HEK293 (cell line): ENCODE data around the gene RBM45.

Source experiments
- CTCF ChIA-PET: fragments of 350-600 bp; formaldehyde crosslinking; extraction: SDS; loops from one replicate; lab custom pipeline; 2021; ENCODE audit warnings: antibody characterized with exemption; lab: Yijun Ruan, JAX
- POLR2A ChIA-PET: fragments of 300-600 bp; formaldehyde crosslinking; extraction: SDS; loops from one replicate; lab custom pipeline; 2020; ENCODE audit warnings: antibody characterized with exemption, inconsistent platforms; lab: Yijun Ruan, JAX
- H3K27ac ChIP-seq: fragments of 200-500 bp; sonication (Bioruptor generic); 2 replicates; pipeline ENCODE4 v1.5.1; 2014; ENCODE audit warnings: low read depth, low read length, control low read depth, inconsistent platforms; ENCODE audit errors: extremely low read depth
- H3K36me3 ChIP-seq, 2 experiments: fragments of 200-500 bp in 1 of 2; sonication (Bioruptor generic) in 1 of 2; 1 replicate in 1 of 2; 2 replicates in 1 of 2; pipeline ENCODE4 v1.5.1; 2014 to 2017; ENCODE audit warnings: inconsistent platforms in 2 of 2, low read length in 2 of 2; ENCODE audit not compliant: control insufficient read depth in 2 of 2, insufficient read depth in 1 of 2
- H3K4me1 ChIP-seq: fragments of 200-500 bp; sonication (Bioruptor generic); 2 replicates; pipeline ENCODE4 v1.5.1; 2014; ENCODE audit warnings: mild to moderate bottlenecking, low read length, inconsistent platforms; ENCODE audit not compliant: control insufficient read depth, insufficient read depth
- H3K4me3 ChIP-seq: 2 replicates; pipeline ENCODE4 v1.5.1; 2011; ENCODE audit warnings: low read depth, mild to moderate bottlenecking, control low read depth, low read length, moderate library complexity
- H3K9me3 ChIP-seq: fragments of 200-500 bp; sonication (Bioruptor generic); 2 replicates; pipeline ENCODE4 v1.5.1; 2014; ENCODE audit warnings: low read depth, low read length, inconsistent platforms; ENCODE audit not compliant: control insufficient read depth, insufficient read depth
- EGR2 ChIP-seq: fragments of 450-650 bp; formaldehyde crosslinking; IDR thresholded peaks from 2 replicates; pipeline ENCODE4 v1.5.1; 2016; ENCODE audit warnings: low read depth, missing biosample characterization, missing genetic modification characterization
- GLIS1 ChIP-seq: fragments of 450-650 bp; formaldehyde crosslinking; IDR thresholded peaks from 2 replicates; pipeline ENCODE4 v1.5.1; 2016; ENCODE audit warnings: missing biosample characterization, missing genetic modification characterization
- GLIS2 ChIP-seq: fragments of 450-650 bp; formaldehyde crosslinking; IDR thresholded peaks from 2 replicates; pipeline ENCODE4 v1.5.1; 2016; ENCODE audit warnings: missing biosample characterization, missing genetic modification characterization
- HOXD13 ChIP-seq: sonication (generic); formaldehyde crosslinking; IDR thresholded peaks from 2 replicates; pipeline ENCODE4 v1.8.0; 2022; ENCODE audit warnings: missing genetic modification reagents, borderline replicate concordance
- MZF1 ChIP-seq: fragments of 450-650 bp; formaldehyde crosslinking; IDR thresholded peaks from 2 replicates; pipeline ENCODE4 v1.5.1; 2017; ENCODE audit warnings: missing biosample characterization, missing genetic modification characterization, borderline replicate concordance
- ZBTB7A ChIP-seq: fragments of 450-650 bp; formaldehyde crosslinking; IDR thresholded peaks from 2 replicates; pipeline ENCODE4 v1.5.1; 2016; ENCODE audit warnings: low read depth, missing biosample characterization, missing genetic modification characterization
- ZNF112 ChIP-seq: fragments of 450-650 bp; formaldehyde crosslinking; IDR thresholded peaks from 2 replicates; pipeline ENCODE4 v1.5.0; 2017; ENCODE audit warnings: missing biosample characterization, missing genetic modification characterization
- ZNF221 ChIP-seq: fragments of 450-650 bp; formaldehyde crosslinking; IDR thresholded peaks from 2 replicates; pipeline ENCODE4 v1.5.1; 2017; ENCODE audit warnings: missing biosample characterization, missing genetic modification characterization, borderline replicate concordance
- ZNF311 ChIP-seq: fragments of 450-650 bp; formaldehyde crosslinking; IDR thresholded peaks from 2 replicates; pipeline ENCODE4 v1.5.1; 2017; ENCODE audit warnings: missing biosample characterization, missing genetic modification characterization, borderline replicate concordance
- ZNF341 ChIP-seq: fragments of 450-650 bp; formaldehyde crosslinking; IDR thresholded peaks from 2 replicates; pipeline ENCODE4; 2016; ENCODE audit warnings: low read depth, missing biosample characterization, missing genetic modification characterization
- ZNF37A ChIP-seq: fragments of 450-650 bp; IDR thresholded peaks from 2 replicates; pipeline ENCODE4 v1.5.1; 2018; ENCODE audit warnings: missing biosample characterization, missing genetic modification characterization
- ZNF658 ChIP-seq: fragments of 450-650 bp; formaldehyde crosslinking; IDR thresholded peaks from 2 replicates; pipeline ENCODE4; 2016; ENCODE audit warnings: missing biosample characterization, missing genetic modification characterization
- ZNF664 ChIP-seq: fragments of 450-650 bp; formaldehyde crosslinking; IDR thresholded peaks from 2 replicates; pipeline ENCODE4 v1.5.1; 2016; ENCODE audit warnings: missing biosample characterization, missing genetic modification characterization
- ZNF670 ChIP-seq: fragments of 450-650 bp; formaldehyde crosslinking; IDR thresholded peaks from 2 replicates; pipeline ENCODE4 v1.5.1; 2016; ENCODE audit warnings: missing biosample characterization, missing genetic modification characterization, low read depth
- ZNF776 ChIP-seq: fragments of 450-650 bp; formaldehyde crosslinking; IDR thresholded peaks from 2 replicates; pipeline ENCODE4 v1.5.0; 2017; ENCODE audit warnings: missing biosample characterization, missing genetic modification characterization, borderline replicate concordance
- TF ChIP-seq, protein P1 (sequence below): fragments of 450-650 bp; formaldehyde crosslinking; IDR thresholded peaks from 2 replicates; pipeline ENCODE4 v1.5.1; 2017; ENCODE audit warnings: missing biosample characterization, missing genetic modification characterization
- TF ChIP-seq, protein P2 (sequence below): fragments of 450-650 bp; formaldehyde crosslinking; IDR thresholded peaks from 2 replicates; pipeline ENCODE4; 2016; ENCODE audit warnings: missing biosample characterization, missing genetic modification characterization
- TF ChIP-seq, protein P3 (sequence below): fragments of 450-650 bp; formaldehyde crosslinking; IDR thresholded peaks from 2 replicates; pipeline ENCODE4 v1.5.1; 2016; ENCODE audit warnings: missing biosample characterization, missing genetic modification characterization
- TF ChIP-seq, protein P4 (sequence below): fragments of 450-650 bp; formaldehyde crosslinking; IDR thresholded peaks from 2 replicates; pipeline ENCODE4 v1.5.1; 2016; ENCODE audit warnings: missing biosample characterization, missing genetic modification characterization
- TF ChIP-seq, protein P5 (sequence below): fragments of 450-650 bp; formaldehyde crosslinking; IDR thresholded peaks from 2 replicates; pipeline ENCODE4 v1.5.1; 2016; ENCODE audit warnings: missing biosample characterization, missing genetic modification characterization

Gene RBM45

DNA sequence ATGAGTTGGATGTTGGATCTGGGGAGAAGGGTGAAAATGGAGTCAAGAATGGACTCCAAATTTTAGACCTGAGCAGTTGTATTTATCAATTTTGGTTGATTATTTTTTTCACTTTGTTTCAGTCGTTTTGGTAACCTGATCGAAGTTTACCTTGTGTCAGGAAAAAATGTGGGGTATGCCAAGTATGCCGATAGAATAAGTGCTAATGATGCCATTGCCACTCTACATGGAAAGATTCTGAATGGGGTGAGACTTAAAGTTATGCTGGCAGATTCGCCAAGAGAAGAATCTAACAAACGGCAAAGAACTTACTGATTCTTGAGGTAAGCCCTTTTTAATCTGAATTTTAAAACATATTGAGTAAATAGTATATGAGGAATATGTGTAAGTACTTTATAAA, 13.6 kb downstream of the RBM45 start:
- CTCF ChIA-PET: interaction anchor here (0.6 to 1.5 kb wide), 4 partner anchors 13 to 288 kb away, joined by 3 to 5 read pairs (median 4); partner anchors contain the start of gene RBM45
- TF ChIP-seq ZBTB7A (tag by site-specific recombination) (no peak), GLIS2 (tag by site-specific recombination) (no peak), ZNF670 (no peak), ZNF776 (tag by site-specific recombination) (no peak), MZF1 (no peak), HOXD13 (no peak), ZNF37A (tag by site-specific recombination) (no peak), EGR2 (no peak), ZNF341 (tag by site-specific recombination) (no peak)
- TF ChIP-seq, protein P1, sequence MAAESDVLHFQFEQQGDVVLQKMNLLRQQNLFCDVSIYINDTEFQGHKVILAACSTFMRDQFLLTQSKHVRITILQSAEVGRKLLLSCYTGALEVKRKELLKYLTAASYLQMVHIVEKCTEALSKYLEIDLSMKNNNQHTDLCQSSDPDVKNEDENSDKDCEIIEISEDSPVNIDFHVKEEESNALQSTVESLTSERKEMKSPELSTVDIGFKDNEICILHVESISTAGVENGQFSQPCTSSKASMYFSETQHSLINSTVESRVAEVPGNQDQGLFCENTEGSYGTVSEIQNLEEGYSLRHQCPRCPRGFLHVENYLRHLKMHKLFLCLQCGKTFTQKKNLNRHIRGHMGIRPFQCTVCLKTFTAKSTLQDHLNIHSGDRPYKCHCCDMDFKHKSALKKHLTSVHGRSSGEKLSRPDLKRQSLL (tag by site-specific recombination): no peak
- TF ChIP-seq, protein P2, sequence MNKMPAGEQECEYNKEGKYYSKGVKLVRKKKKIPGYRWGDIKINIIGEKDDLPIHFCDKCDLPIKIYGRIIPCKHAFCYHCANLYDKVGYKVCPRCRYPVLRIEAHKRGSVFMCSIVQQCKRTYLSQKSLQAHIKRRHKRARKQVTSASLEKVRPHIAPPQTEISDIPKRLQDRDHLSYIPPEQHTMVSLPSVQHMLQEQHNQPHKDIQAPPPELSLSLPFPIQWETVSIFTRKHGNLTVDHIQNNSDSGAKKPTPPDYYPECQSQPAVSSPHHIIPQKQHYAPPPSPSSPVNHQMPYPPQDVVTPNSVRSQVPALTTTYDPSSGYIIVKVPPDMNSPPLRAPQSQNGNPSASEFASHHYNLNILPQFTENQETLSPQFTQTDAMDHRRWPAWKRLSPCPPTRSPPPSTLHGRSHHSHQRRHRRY: no peak
- TF ChIP-seq, protein P3, sequence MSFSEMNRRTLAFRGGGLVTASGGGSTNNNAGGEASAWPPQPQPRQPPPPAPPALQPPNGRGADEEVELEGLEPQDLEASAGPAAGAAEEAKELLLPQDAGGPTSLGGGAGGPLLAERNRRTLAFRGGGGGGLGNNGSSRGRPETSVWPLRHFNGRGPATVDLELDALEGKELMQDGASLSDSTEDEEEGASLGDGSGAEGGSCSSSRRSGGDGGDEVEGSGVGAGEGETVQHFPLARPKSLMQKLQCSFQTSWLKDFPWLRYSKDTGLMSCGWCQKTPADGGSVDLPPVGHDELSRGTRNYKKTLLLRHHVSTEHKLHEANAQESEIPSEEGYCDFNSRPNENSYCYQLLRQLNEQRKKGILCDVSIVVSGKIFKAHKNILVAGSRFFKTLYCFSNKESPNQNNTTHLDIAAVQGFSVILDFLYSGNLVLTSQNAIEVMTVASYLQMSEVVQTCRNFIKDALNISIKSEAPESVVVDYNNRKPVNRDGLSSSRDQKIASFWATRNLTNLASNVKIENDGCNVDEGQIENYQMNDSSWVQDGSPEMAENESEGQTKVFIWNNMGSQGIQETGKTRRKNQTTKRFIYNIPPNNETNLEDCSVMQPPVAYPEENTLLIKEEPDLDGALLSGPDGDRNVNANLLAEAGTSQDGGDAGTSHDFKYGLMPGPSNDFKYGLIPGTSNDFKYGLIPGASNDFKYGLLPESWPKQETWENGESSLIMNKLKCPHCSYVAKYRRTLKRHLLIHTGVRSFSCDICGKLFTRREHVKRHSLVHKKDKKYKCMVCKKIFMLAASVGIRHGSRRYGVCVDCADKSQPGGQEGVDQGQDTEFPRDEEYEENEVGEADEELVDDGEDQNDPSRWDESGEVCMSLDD (tag by site-specific recombination): no peak
- Histone ChIP-seq H3K4me1 (no peaks in the 10 kb centered on the region), H3K9me3 (no peaks in the 10 kb centered on the region), H3K36me3 (peaks cover 29 to 57% of the 10 kb centered on the region in 2 experiments), H3K27ac (no peak overlapping the region), H3K4me3 (no peak overlapping the region)
- POLR2A ChIA-PET: no interaction called here

DNA sequence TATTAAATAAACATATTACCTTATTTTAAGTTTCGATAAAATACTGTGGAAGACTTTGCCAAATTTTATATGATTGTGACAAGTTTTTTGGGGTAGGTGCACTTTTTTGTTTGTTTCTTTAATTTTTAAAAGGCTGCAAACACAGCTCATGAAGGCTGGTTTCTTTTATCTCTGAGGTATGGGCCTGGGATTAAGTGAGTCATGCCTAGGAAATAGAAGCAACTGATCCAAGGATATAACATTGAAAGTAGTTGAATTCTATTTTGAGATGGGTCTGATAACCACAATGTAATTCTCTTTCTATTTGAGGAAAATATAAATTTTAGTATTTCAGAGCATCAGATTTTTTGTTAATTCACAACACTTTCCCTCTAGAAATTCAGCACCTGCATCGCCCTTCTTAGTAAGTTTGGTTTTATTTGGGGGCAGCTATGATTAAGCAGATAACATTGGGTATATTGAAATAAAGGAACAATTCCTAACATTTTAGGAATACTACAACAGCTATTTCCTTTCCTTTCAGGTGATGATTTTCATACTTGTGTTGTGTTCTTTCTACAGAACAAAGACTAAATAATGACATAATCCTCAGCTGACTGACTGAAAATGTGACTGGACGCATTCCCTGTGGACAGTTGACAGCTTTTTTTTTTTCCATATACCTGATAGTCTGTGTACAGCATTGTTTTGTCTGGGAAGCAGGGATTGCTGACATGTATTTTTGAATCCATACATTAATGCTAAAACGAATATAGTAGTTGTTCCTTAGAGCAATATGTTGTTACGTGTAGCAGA, 16.8 kb downstream of the RBM45 start:
- CTCF ChIA-PET: interaction anchor here (0.6 to 2.1 kb wide), 13 partner anchors 8 to 635 kb away, joined by 3 to 12 read pairs (median 3); no protein-coding TSS in a partner anchor
- Histone ChIP-seq H3K27ac (no peak overlapping the region), H3K4me1 (no peaks in the 10 kb centered on the region), H3K4me3 (no peak overlapping the region), H3K9me3 (no peaks in the 10 kb centered on the region), H3K36me3 (peaks cover 16 to 31% of the 10 kb centered on the region in 2 experiments)
- POLR2A ChIA-PET: no interaction called here
- TF ChIP-seq ZNF112 (tag by site-specific recombination): no peak
- no peak for TF ChIP-seq ZNF658 (tag by site-specific recombination)
- TF ChIP-seq, protein P4, sequence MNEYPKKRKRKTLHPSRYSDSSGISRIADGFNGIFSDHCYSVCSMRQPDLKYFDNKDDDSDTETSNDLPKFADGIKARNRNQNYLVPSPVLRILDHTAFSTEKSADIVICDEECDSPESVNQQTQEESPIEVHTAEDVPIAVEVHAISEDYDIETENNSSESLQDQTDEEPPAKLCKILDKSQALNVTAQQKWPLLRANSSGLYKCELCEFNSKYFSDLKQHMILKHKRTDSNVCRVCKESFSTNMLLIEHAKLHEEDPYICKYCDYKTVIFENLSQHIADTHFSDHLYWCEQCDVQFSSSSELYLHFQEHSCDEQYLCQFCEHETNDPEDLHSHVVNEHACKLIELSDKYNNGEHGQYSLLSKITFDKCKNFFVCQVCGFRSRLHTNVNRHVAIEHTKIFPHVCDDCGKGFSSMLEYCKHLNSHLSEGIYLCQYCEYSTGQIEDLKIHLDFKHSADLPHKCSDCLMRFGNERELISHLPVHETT (tag by site-specific recombination): no peak
- TF ChIP-seq, protein P5, sequence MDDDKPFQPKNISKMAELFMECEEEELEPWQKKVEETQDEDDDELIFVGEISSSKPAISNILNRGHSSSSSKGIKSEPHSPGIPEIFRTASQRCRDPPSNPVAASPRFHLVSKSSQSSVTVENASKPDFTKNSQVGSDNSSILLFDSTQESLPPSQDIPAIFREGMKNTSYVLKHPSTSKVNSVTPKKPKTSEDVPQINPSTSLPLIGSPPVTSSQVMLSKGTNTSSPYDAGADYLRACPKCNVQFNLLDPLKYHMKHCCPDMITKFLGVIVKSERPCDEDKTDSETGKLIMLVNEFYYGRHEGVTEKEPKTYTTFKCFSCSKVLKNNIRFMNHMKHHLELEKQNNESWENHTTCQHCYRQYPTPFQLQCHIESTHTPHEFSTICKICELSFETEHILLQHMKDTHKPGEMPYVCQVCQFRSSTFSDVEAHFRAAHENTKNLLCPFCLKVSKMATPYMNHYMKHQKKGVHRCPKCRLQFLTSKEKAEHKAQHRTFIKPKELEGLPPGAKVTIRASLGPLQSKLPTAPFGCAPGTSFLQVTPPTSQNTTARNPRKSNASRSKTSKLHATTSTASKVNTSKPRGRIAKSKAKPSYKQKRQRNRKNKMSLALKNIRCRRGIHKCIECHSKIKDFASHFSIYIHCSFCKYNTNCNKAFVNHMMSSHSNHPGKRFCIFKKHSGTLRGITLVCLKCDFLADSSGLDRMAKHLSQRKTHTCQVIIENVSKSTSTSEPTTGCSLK (tag by site-specific recombination): no peak
- TF ChIP-seq ZNF311 (tag by site-specific recombination): no peak
- TF ChIP-seq ZNF664 (tag by site-specific recombination): no peak
- no peak for TF ChIP-seq GLIS1 (tag by site-specific recombination)
- TF ChIP-seq ZNF221 (tag by site-specific recombination): no peak
